ENCODE measurements around the gene AP1G2.
"Not testable (repeated sequence)": the region's sequence is repeated elsewhere in the genome, so short reads cannot be mapped to it uniquely, and the experiment has no call there.

AP1G2 gene

GRCh38 chr14:23590198-23590597 is 22.6 kb upstream of the AP1G2 start:
- DNase-seq = no peak

- no peak for DNase-seq
Measured at GRCh38 chr14:23589606-23590005, 22.0 kb upstream of the AP1G2 start.

GRCh38 chr14:23588884-23589598 is 21.4 kb upstream of the AP1G2 start:
- peak; percentile 81 to 86 for DNase-seq

GRCh38 chr14:23584527-23585203 is 17.1 kb upstream of the AP1G2 start:
- DNase-seq = not testable (repeated sequence)

GRCh38 chr14:23583761-23584526 is 16.4 kb upstream of the AP1G2 start:
- not testable (repeated sequence) for DNase-seq

- DNase-seq = no peak
Measured at GRCh38 chr14:23582906-23583760, 15.5 kb upstream of the AP1G2 start.

GRCh38 chr14:23580948-23581281 is 13.3 kb upstream of the AP1G2 start:
- DNase-seq = no peak

- no peak for DNase-seq
Measured at GRCh38 chr14:23580152-23580926, 12.7 kb upstream of the AP1G2 start.

- DNase-seq = no peak
Measured at GRCh38 chr14:23579739-23580138, 12.1 kb upstream of the AP1G2 start.

GRCh38 chr14:23579311-23579630 is 11.7 kb upstream of the AP1G2 start:
- no peak for DNase-seq

- peak; percentile 8 to 46 for DNase-seq
Measured at GRCh38 chr14:23578560-23579310, 11.1 kb upstream of the AP1G2 start, which contains the start of gene JPH4. TSS of gene JPH4 (minus strand) at chr14:23578790. CDS start at chr14:23577453, 1,337 bp downstream.

GRCh38 chr14:23577710-23578392 is 10.3 kb upstream of the AP1G2 start:
- no peak for DNase-seq

GRCh38 chr14:23577004-23577681 is 9.6 kb upstream of the AP1G2 start:
- DNase-seq = no peak

GRCh38 chr14:23573384-23574015 is 5.9 kb upstream of the AP1G2 start:
- DNase-seq = peak in 1 of 2 experiments; percentile 67

GRCh38 chr14:23572836-23573235 is 5.2 kb upstream of the AP1G2 start:
- no peak for DNase-seq

GRCh38 chr14:23572524-23572828 is 4.9 kb upstream of the AP1G2 start:
- no peak for DNase-seq

- DNase-seq = no peak
Measured at GRCh38 chr14:23571701-23572523, 4.3 kb upstream of the AP1G2 start.

GRCh38 chr14:23570806-23571483 is 3.4 kb upstream of the AP1G2 start:
- DNase-seq = no peak
